Measurements from ENCODE around the gene ABCA13. TPM values are rescaled to one million over a fixed set of nuclear protein-coding genes. Genes with fewer than 3 reads are reported as not detected.

Gene ABCA13
- polyA plus RNA-seq, 4 donors = 0.16 to 0.39 (median 0.22) TPM; not detected in 1

GRCh38 chr7:48525736-48526732, 354.8 kb downstream of the ABCA13 start:
- no peaks in the 10 kb centered on the region for H3K9me3 ChIP-seq (ENCODE audit: control insufficient read depth in 2 of 2, insufficient read depth in 1 of 2, low read depth in 1 of 2, low read length in 1 of 2)
- 63 to 71% (median 68%) methylated on average over 3 of the region's 3 CpGs for WGBS, 3 donors
- H3K36me3 ChIP-seq (ENCODE audit: control insufficient read depth in 3 of 3, insufficient read depth in 2 of 3, low read depth in 1 of 3, low read length in 3 of 3) = no peaks in the 10 kb centered on the region
- H3K4me3 ChIP-seq (ENCODE audit: low read depth in 1 of 3, low read length in 3 of 3) = no peak overlapping the region
- DNase-seq (no peak), FAIRE-seq (no peak)
- no peaks in the 10 kb centered on the region for H3K4me1 ChIP-seq (ENCODE audit: control insufficient read depth in 3 of 3, insufficient read depth in 2 of 3, low read depth in 1 of 3, low read length in 2 of 3)
- no peak overlapping the region for H3K27ac ChIP-seq (ENCODE audit: low read depth in 1 of 3, low read length in 2 of 3)
- H3K27me3 ChIP-seq (ENCODE audit: control insufficient read depth in 3 of 3, insufficient read depth in 3 of 3, low read length in 3 of 3) = no peaks in the 10 kb centered on the region

GRCh38 chr7:48528646-48529045, 357.4 kb downstream of the ABCA13 start:
- Histone ChIP-seq H3K36me3 (ENCODE audit: control insufficient read depth in 3 of 3, insufficient read depth in 2 of 3, low read depth in 1 of 3, low read length in 3 of 3) (no peaks in the 10 kb centered on the region), H3K27ac (ENCODE audit: low read depth in 1 of 3, low read length in 2 of 3) (no peak overlapping the region), H3K9me3 (ENCODE audit: control insufficient read depth in 2 of 2, insufficient read depth in 1 of 2, low read depth in 1 of 2, low read length in 1 of 2) (no peaks in the 10 kb centered on the region), H3K4me1 (ENCODE audit: control insufficient read depth in 3 of 3, insufficient read depth in 2 of 3, low read depth in 1 of 3, low read length in 2 of 3) (no peaks in the 10 kb centered on the region), H3K4me3 (ENCODE audit: low read depth in 1 of 3, low read length in 3 of 3) (no peak overlapping the region), H3K27me3 (ENCODE audit: control insufficient read depth in 3 of 3, insufficient read depth in 3 of 3, low read length in 3 of 3) (no peaks in the 10 kb centered on the region)
- WGBS, 3 donors = 29 to 58% (median 47%) methylated on average over 1 of the region's 1 CpG
- FAIRE-seq (no peak), DNase-seq (no peak)

GRCh38 chr7:48537561-48537960, 366.3 kb downstream of the ABCA13 start:
- no peaks in the 10 kb centered on the region for H3K36me3 ChIP-seq (ENCODE audit: control insufficient read depth in 3 of 3, insufficient read depth in 2 of 3, low read depth in 1 of 3, low read length in 3 of 3)
- 91 to 95% (median 91%) methylated on average over 2 of the region's 2 CpGs for WGBS, 3 donors
- H3K4me3 ChIP-seq (ENCODE audit: low read depth in 1 of 3, low read length in 3 of 3) = no peak overlapping the region
- no peaks in the 10 kb centered on the region for H3K4me1 ChIP-seq (ENCODE audit: control insufficient read depth in 3 of 3, insufficient read depth in 2 of 3, low read depth in 1 of 3, low read length in 2 of 3)
- no peaks in the 10 kb centered on the region for H3K27me3 ChIP-seq (ENCODE audit: control insufficient read depth in 3 of 3, insufficient read depth in 3 of 3, low read length in 3 of 3)
- DNase-seq (no peak), FAIRE-seq (no peak)
- H3K9me3 ChIP-seq (ENCODE audit: control insufficient read depth in 2 of 2, insufficient read depth in 1 of 2, low read depth in 1 of 2, low read length in 1 of 2) = peaks cover 0 to 20% of the 10 kb centered on the region in 2 donors
- no peak overlapping the region for H3K27ac ChIP-seq (ENCODE audit: low read depth in 1 of 3, low read length in 2 of 3)

GRCh38 chr7:48540746-48541145, 369.5 kb downstream of the ABCA13 start:
- H3K36me3 ChIP-seq (ENCODE audit: control insufficient read depth in 3 of 3, insufficient read depth in 2 of 3, low read depth in 1 of 3, low read length in 3 of 3) = no peaks in the 10 kb centered on the region
- peaks cover 0 to 11% of the 10 kb centered on the region in 2 donors for H3K9me3 ChIP-seq (ENCODE audit: control insufficient read depth in 2 of 2, insufficient read depth in 1 of 2, low read depth in 1 of 2, low read length in 1 of 2)
- DNase-seq (no peak), FAIRE-seq (no peak)
- WGBS, 3 donors = 50 to 76% (median 62%) methylated on average over 1 of the region's 1 CpG
- no peak overlapping the region for H3K4me3 ChIP-seq (ENCODE audit: low read depth in 1 of 3, low read length in 3 of 3)
- no peaks in the 10 kb centered on the region for H3K27me3 ChIP-seq (ENCODE audit: control insufficient read depth in 3 of 3, insufficient read depth in 3 of 3, low read length in 3 of 3)
- no peak overlapping the region for H3K27ac ChIP-seq (ENCODE audit: low read depth in 1 of 3, low read length in 2 of 3)
- H3K4me1 ChIP-seq (ENCODE audit: control insufficient read depth in 3 of 3, insufficient read depth in 2 of 3, low read depth in 1 of 3, low read length in 2 of 3) = no peaks in the 10 kb centered on the region

GRCh38 chr7:48548667-48549066, 377.4 kb downstream of the ABCA13 start:
- no peak for FAIRE-seq
- WGBS, 3 donors = 80 to 89% (median 83%) methylated on average over 2 of the region's 2 CpGs
- H3K27me3 ChIP-seq (ENCODE audit: control insufficient read depth in 3 of 3, insufficient read depth in 3 of 3, low read length in 3 of 3) = no peaks in the 10 kb centered on the region

GRCh38 chr7:48551652-48552051, 380.4 kb downstream of the ABCA13 start:
- Histone ChIP-seq H3K27ac (ENCODE audit: low read depth in 1 of 3, low read length in 2 of 3) (no peak overlapping the region), H3K36me3 (ENCODE audit: control insufficient read depth in 3 of 3, insufficient read depth in 2 of 3, low read depth in 1 of 3, low read length in 3 of 3) (no peaks in the 10 kb centered on the region), H3K4me3 (ENCODE audit: low read depth in 1 of 3, low read length in 3 of 3) (no peak overlapping the region), H3K9me3 (ENCODE audit: control insufficient read depth in 2 of 2, insufficient read depth in 1 of 2, low read depth in 1 of 2, low read length in 1 of 2) (no peaks in the 10 kb centered on the region), H3K4me1 (ENCODE audit: control insufficient read depth in 3 of 3, insufficient read depth in 2 of 3, low read depth in 1 of 3, low read length in 2 of 3) (no peaks in the 10 kb centered on the region), H3K27me3 (ENCODE audit: control insufficient read depth in 3 of 3, insufficient read depth in 3 of 3, low read length in 3 of 3) (no peaks in the 10 kb centered on the region)
- no peak for FAIRE-seq
- DNase-seq = no peak

More at GRCh38 chr7:48548667-48549066, 377.4 kb downstream of the ABCA13 start:
- no peaks in the 10 kb centered on the region for H3K9me3 ChIP-seq (ENCODE audit: control insufficient read depth in 2 of 2, insufficient read depth in 1 of 2, low read depth in 1 of 2, low read length in 1 of 2)
- H3K36me3 ChIP-seq (ENCODE audit: control insufficient read depth in 3 of 3, insufficient read depth in 2 of 3, low read depth in 1 of 3, low read length in 3 of 3) = no peaks in the 10 kb centered on the region
- DNase-seq = no peak
- no peaks in the 10 kb centered on the region for H3K4me1 ChIP-seq (ENCODE audit: control insufficient read depth in 3 of 3, insufficient read depth in 2 of 3, low read depth in 1 of 3, low read length in 2 of 3)
- no peak overlapping the region for H3K27ac ChIP-seq (ENCODE audit: low read depth in 1 of 3, low read length in 2 of 3)
- H3K4me3 ChIP-seq (ENCODE audit: low read depth in 1 of 3, low read length in 3 of 3) = no peak overlapping the region

GRCh38 chr7:48563334-48563733, 392.1 kb downstream of the ABCA13 start:
- Histone ChIP-seq H3K4me3 (ENCODE audit: low read depth in 1 of 3, low read length in 3 of 3) (no peak overlapping the region), H3K4me1 (ENCODE audit: control insufficient read depth in 3 of 3, insufficient read depth in 2 of 3, low read depth in 1 of 3, low read length in 2 of 3) (no peaks in the 10 kb centered on the region), H3K9me3 (ENCODE audit: control insufficient read depth in 2 of 2, insufficient read depth in 1 of 2, low read depth in 1 of 2, low read length in 1 of 2) (peaks cover 0 to 6% of the 10 kb centered on the region in 2 donors), H3K36me3 (ENCODE audit: control insufficient read depth in 3 of 3, insufficient read depth in 2 of 3, low read depth in 1 of 3, low read length in 3 of 3) (no peaks in the 10 kb centered on the region), H3K27me3 (ENCODE audit: control insufficient read depth in 3 of 3, insufficient read depth in 3 of 3, low read length in 3 of 3) (no peaks in the 10 kb centered on the region), H3K27ac (ENCODE audit: low read depth in 1 of 3, low read length in 2 of 3) (no peak overlapping the region)
- no peak for FAIRE-seq
- 73 to 94% (median 88%) methylated on average over 1 of the region's 1 CpG for WGBS, 3 donors
- DNase-seq = no peak

- DNase-seq (no peak), FAIRE-seq (no peak)
- no peaks in the 10 kb centered on the region for H3K36me3 ChIP-seq (ENCODE audit: control insufficient read depth in 3 of 3, insufficient read depth in 2 of 3, low read depth in 1 of 3, low read length in 3 of 3)
- no peaks in the 10 kb centered on the region for H3K27me3 ChIP-seq (ENCODE audit: control insufficient read depth in 3 of 3, insufficient read depth in 3 of 3, low read length in 3 of 3)
- H3K4me1 ChIP-seq (ENCODE audit: control insufficient read depth in 3 of 3, insufficient read depth in 2 of 3, low read depth in 1 of 3, low read length in 2 of 3) = no peaks in the 10 kb centered on the region
- no peak overlapping the region for H3K27ac ChIP-seq (ENCODE audit: low read depth in 1 of 3, low read length in 2 of 3)
- H3K9me3 ChIP-seq (ENCODE audit: control insufficient read depth in 2 of 2, insufficient read depth in 1 of 2, low read depth in 1 of 2, low read length in 1 of 2) = no peaks in the 10 kb centered on the region
- WGBS, 3 donors = 97 to 100% (median 98%) methylated on average over 2 of the region's 2 CpGs
- no peak overlapping the region for H3K4me3 ChIP-seq (ENCODE audit: low read depth in 1 of 3, low read length in 3 of 3)
These were observed 404.3 kb downstream of the ABCA13 start for GRCh38 chr7:48575516-48575915.

All from small intestine (tissue), 7 donors.